ENCODE results near the gene SEL1L2.

DNA sequence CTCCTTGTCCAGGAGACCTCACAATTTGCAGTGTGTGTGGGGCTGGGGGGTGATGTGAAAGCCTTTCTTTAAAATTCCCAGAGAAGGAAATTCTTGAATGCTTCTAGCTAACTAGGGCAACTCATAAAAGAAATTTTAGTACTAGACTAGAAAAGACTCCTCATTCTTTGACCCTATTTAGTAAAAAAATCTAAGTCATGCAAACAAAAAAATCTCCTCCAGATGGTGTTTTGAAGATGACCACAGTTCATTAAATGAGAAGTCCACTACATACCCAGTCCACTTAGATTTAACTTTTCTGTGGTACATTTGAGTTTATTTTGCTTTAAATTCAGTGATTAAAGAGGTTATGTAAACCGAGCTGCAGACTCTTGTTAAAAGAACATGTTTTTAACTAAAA lies 138.1 kb downstream of the SEL1L2 start:
- no peak for TF ChIP-seq POLR2A (IDR thresholded peaks at IDR 0.05; ENCODE audit: low read depth)
- TF ChIP-seq, protein P1, sequence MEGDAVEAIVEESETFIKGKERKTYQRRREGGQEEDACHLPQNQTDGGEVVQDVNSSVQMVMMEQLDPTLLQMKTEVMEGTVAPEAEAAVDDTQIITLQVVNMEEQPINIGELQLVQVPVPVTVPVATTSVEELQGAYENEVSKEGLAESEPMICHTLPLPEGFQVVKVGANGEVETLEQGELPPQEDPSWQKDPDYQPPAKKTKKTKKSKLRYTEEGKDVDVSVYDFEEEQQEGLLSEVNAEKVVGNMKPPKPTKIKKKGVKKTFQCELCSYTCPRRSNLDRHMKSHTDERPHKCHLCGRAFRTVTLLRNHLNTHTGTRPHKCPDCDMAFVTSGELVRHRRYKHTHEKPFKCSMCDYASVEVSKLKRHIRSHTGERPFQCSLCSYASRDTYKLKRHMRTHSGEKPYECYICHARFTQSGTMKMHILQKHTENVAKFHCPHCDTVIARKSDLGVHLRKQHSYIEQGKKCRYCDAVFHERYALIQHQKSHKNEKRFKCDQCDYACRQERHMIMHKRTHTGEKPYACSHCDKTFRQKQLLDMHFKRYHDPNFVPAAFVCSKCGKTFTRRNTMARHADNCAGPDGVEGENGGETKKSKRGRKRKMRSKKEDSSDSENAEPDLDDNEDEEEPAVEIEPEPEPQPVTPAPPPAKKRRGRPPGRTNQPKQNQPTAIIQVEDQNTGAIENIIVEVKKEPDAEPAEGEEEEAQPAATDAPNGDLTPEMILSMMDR (IDR thresholded peaks at IDR 0.05), result no peak
